Activated CD4-positive, CD25-positive, alpha-beta regulatory T cell treated with anti-CD3 and anti-CD28 coated beads, Interleukin-2, amount 50 U/mL, for 24 hours (primary cell): ENCODE data around the gene ANKRD63.

Source experiments
- ATAC-seq, 2 donors: fragments of 150-1000 bp; cut with Tn5 transposase; one replicate each; pipeline ENCODE4 v1.10.0; 2021; ENCODE audit warnings: mild to moderate bottlenecking in 1 of 2, moderate library complexity in 1 of 2

The ANKRD63 gene

GRCh38 chr15:40313531-40314398 lies 30.9 kb upstream of the ANKRD63 start:
- no peak for ATAC-seq

- no peak for ATAC-seq
These were observed 29.7 kb upstream of the ANKRD63 start for GRCh38 chr15:40312370-40313158.

GRCh38 chr15:40310993-40311392 lies 28.1 kb upstream of the ANKRD63 start:
- ATAC-seq, result no peak

- peak in 1 of 2 donors; percentile 11 for ATAC-seq
These were observed 27.4 kb upstream of the ANKRD63 start for GRCh38 chr15:40310001-40310959.

GRCh38 chr15:40309344-40309862 lies 26.5 kb upstream of the ANKRD63 start:
- ATAC-seq, result no peak

GRCh38 chr15:40307421-40308211 lies 24.8 kb upstream of the ANKRD63 start, which contains the start of gene PLCB2:
Gene PLCB2 (minus strand): TSS chr15:40307935. CDS start chr15:40307672, 263 bp downstream.
- ATAC-seq, result peak; percentile 77 to 84

GRCh38 chr15:40306908-40307307 lies 24.0 kb upstream of the ANKRD63 start:
- no peak for ATAC-seq

- no peak for ATAC-seq
These were observed 23.5 kb upstream of the ANKRD63 start for GRCh38 chr15:40306371-40306770.

- no peak for ATAC-seq
These were observed 22.4 kb upstream of the ANKRD63 start for GRCh38 chr15:40305281-40305680.

GRCh38 chr15:40303576-40303975 lies 20.7 kb upstream of the ANKRD63 start:
- ATAC-seq, result no peak

GRCh38 chr15:40302981-40303380 lies 20.1 kb upstream of the ANKRD63 start:
- ATAC-seq, result no peak

GRCh38 chr15:40302288-40302886 lies 19.5 kb upstream of the ANKRD63 start:
- no peak for ATAC-seq

- ATAC-seq, result no peak
These were observed 18.8 kb upstream of the ANKRD63 start for GRCh38 chr15:40301467-40302179.

GRCh38 chr15:40300771-40301170 lies 17.9 kb upstream of the ANKRD63 start:
- ATAC-seq, result no peak

- no peak for ATAC-seq
These were observed 17.5 kb upstream of the ANKRD63 start for GRCh38 chr15:40300367-40300766.

- no peak for ATAC-seq
These were observed 15.5 kb upstream of the ANKRD63 start for GRCh38 chr15:40298216-40298935.

- no peak for ATAC-seq
These were observed 14.5 kb upstream of the ANKRD63 start for GRCh38 chr15:40297356-40297755.

- ATAC-seq, result no peak
These were observed 13.8 kb upstream of the ANKRD63 start for GRCh38 chr15:40296561-40297230.
